ENCODE data around the gene WASF2. TPM values are rescaled to one million over a fixed set of nuclear protein-coding genes. Genes with fewer than 3 reads are reported as not detected.

Gene WASF2
- total RNA-seq, 1 donor from 2014 or later = 189 TPM

DNA sequence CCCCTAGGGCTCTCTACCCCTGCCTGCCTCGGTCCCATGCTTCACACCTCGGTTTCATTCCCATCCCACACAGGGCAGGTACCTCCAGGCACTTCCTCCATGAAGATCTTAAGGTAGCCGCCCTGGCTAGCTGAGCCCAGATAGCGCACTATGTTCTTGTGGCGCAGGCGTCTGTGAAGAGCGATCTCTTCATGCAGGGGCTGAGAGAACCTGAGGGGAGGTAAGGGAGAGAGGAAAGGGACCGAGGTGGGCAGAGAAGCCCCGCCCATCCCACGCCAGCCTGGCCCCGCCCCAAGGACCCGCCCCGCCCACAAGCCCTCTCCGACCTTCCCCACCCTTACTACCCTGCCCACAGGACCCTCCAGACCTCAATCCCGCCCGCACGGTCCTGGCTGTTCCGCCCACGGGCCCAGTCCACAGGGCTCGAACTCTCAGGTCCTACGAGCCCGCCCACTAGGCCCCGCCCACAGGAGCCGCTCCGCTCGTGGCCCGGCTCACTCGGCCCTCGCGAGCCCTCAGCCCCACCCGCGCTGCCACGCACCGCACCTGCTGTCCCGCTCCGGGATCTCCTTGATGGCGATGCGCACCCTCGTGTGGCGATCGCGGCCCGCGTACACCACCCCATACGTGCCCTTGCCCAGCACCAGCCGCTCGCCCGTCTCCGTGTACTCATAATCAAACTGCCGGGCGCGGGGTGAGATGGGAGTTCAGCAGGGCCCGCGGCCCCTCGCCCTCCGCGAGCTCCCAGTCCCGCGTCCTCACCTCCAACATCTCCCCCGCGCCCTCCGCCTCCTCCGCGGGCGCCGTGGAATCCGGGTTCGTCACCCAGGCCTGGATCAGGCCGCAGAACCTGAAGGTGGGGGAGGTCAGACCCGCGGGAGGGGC, 129.6 kb downstream of the WASF2 start:
- no peak for DNase-seq (ENCODE audit: extremely low spot score, unreplicated experiment)
- no peaks in the 10 kb centered on the region for H3K27me3 Mint-ChIP-seq (ENCODE audit: unreplicated experiment)
- H3K4me3 Mint-ChIP-seq (ENCODE audit: unreplicated experiment) = no peak overlapping the region
- TF ChIP-seq, protein P1, sequence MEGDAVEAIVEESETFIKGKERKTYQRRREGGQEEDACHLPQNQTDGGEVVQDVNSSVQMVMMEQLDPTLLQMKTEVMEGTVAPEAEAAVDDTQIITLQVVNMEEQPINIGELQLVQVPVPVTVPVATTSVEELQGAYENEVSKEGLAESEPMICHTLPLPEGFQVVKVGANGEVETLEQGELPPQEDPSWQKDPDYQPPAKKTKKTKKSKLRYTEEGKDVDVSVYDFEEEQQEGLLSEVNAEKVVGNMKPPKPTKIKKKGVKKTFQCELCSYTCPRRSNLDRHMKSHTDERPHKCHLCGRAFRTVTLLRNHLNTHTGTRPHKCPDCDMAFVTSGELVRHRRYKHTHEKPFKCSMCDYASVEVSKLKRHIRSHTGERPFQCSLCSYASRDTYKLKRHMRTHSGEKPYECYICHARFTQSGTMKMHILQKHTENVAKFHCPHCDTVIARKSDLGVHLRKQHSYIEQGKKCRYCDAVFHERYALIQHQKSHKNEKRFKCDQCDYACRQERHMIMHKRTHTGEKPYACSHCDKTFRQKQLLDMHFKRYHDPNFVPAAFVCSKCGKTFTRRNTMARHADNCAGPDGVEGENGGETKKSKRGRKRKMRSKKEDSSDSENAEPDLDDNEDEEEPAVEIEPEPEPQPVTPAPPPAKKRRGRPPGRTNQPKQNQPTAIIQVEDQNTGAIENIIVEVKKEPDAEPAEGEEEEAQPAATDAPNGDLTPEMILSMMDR (IDR thresholded peaks at IDR 0.05) = no peak
- H3K9me3 Mint-ChIP-seq (ENCODE audit: unreplicated experiment) = no peaks in the 10 kb centered on the region
- no peak overlapping the region for H3K27ac Mint-ChIP-seq (ENCODE audit: unreplicated experiment)
- peaks cover 37% of the 10 kb centered on the region for H3K36me3 Mint-ChIP-seq (ENCODE audit: unreplicated experiment)
- H3K4me1 Mint-ChIP-seq (ENCODE audit: unreplicated experiment) = peaks cover 20% of the 10 kb centered on the region

DNA sequence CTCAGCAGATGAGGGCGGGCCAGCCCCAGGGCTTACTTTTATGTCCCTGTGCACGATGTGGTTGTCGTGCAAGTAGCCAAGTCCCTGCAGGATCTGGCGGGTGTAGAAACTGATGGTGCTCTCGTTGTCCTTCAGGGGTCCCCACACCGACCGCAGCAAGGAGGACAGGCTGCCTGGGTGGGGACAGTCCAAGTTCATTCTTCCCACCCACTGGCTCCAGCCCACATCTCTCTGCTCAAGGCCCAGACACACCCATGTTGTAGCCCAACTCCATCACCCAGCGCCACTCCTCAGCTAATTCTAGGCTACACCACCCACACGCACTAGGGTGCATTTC, 130.2 kb downstream of the WASF2 start:
- Mint-ChIP-seq H3K4me3 (ENCODE audit: unreplicated experiment) (no peak overlapping the region), H3K36me3 (ENCODE audit: unreplicated experiment) (peaks cover 40% of the 10 kb centered on the region), H3K27me3 (ENCODE audit: unreplicated experiment) (no peaks in the 10 kb centered on the region), H3K4me1 (ENCODE audit: unreplicated experiment) (peaks cover 14% of the 10 kb centered on the region), H3K27ac (ENCODE audit: unreplicated experiment) (no peak overlapping the region), H3K9me3 (ENCODE audit: unreplicated experiment) (no peaks in the 10 kb centered on the region)
- TF ChIP-seq, protein P1 (IDR thresholded peaks at IDR 0.05) = no peak
- no peak for DNase-seq (ENCODE audit: extremely low spot score, unreplicated experiment)

DNA sequence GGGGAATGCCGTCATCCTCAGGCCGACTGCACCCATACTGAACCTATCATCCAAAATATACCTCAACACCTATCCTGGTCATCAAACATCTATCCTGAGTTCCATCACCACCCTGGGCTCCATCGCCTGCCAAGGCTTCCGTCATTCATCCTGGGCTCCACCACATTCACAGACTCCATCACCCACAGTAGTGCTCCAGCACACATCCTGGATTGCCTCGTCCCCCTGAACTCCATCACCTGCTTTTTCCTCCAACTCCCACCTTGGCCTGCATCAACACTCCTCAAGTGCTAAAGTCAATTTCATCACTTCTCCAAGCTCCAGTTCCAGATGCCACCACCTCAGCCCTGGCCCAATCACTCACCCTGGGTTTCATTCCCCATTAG, 131.0 kb downstream of the WASF2 start:
- Mint-ChIP-seq H3K4me1 (ENCODE audit: unreplicated experiment) (peaks cover 7% of the 10 kb centered on the region), H3K27ac (ENCODE audit: unreplicated experiment) (no peak overlapping the region), H3K27me3 (ENCODE audit: unreplicated experiment) (no peaks in the 10 kb centered on the region), H3K36me3 (ENCODE audit: unreplicated experiment) (peaks cover 40% of the 10 kb centered on the region), H3K9me3 (ENCODE audit: unreplicated experiment) (no peaks in the 10 kb centered on the region), H3K4me3 (ENCODE audit: unreplicated experiment) (no peak overlapping the region)
- no peak for DNase-seq (ENCODE audit: extremely low spot score, unreplicated experiment)
- TF ChIP-seq, protein P1 (IDR thresholded peaks at IDR 0.05) = no peak

DNA sequence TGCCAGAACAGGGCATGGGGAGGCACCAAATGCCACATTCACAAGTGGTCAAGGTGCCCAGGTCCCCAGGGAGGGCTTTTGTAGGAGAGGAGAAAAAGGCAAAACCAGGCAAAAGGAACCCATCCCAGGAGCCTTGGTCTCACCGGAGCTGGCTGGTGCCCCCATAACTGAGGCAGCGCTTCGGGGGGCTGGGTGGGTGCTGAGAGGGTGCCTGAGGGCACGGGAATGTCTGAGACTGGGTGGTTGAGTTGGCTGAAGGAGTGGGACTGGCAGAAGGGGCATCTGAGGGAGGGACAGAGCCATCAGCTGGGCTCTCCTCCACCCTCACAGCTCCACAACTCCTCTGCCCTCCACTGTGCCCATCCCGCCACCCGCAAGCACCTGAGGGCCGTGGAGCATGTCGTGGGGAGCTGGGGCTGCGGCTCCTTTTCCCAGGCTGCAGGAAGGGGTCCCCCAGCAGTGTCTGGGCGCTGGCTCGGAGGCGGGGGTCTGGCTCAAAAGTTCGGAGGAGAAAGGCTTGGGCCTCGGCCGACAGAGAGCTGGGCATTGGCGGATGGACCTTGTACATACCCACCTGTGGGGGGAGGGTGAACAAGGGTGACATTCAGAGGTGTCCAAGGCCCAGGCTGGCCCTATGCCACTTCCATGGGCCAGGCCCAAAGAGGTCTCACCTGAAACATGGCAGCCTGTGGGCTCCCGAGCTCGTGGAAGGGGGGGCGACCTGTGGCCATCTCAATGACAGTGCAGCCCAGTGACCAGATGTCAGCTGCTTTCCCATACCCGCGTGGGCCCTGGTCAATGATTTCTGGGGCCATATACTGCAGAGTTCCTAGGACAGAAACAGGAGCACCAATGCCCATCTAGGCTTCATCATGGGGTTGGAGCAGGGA, 131.7 kb downstream of the WASF2 start:
- no peaks in the 10 kb centered on the region for H3K27me3 Mint-ChIP-seq (ENCODE audit: unreplicated experiment)
- DNase-seq (ENCODE audit: extremely low spot score, unreplicated experiment) = no peak
- H3K9me3 Mint-ChIP-seq (ENCODE audit: unreplicated experiment) = no peaks in the 10 kb centered on the region
- peaks cover 2% of the 10 kb centered on the region for H3K4me1 Mint-ChIP-seq (ENCODE audit: unreplicated experiment)
- H3K27ac Mint-ChIP-seq (ENCODE audit: unreplicated experiment) = no peak overlapping the region
- TF ChIP-seq, protein P1 (IDR thresholded peaks at IDR 0.05) = no peak
- H3K36me3 Mint-ChIP-seq (ENCODE audit: unreplicated experiment) = peaks cover 35% of the 10 kb centered on the region
- no peak overlapping the region for H3K4me3 Mint-ChIP-seq (ENCODE audit: unreplicated experiment)

Measured in osteocyte (in vitro differentiated cells).